Upper lobe of left lung (tissue), 4 donors: ENCODE measurements around the gene UBR2.
"Not testable (repeated sequence)": the region's sequence is repeated elsewhere in the genome, so short reads cannot be mapped to it uniquely, and the experiment has no call there.

Experiments used
- EP300 ChIP-seq, 4 donors: sonication (generic); formaldehyde crosslinking; IDR thresholded peaks; one replicate each; pipeline ENCODE4 v1.5.1; 2017; ENCODE audit warnings: antibody characterized with exemption in 4 of 4, control low read depth in 2 of 4
- POLR2A ChIP-seq, 4 donors: fragments of 450-650 bp; IDR thresholded peaks; one replicate each; pipeline ENCODE4 v1.5.1; 2016 to 2017; ENCODE audit warnings: antibody characterized with exemption in 4 of 4, mild to moderate bottlenecking in 2 of 4
- TF ChIP-seq, protein P1 (sequence below), 6 experiments: fragments of 450-650 bp in 4 of 6; fragments of 200-600 bp in 2 of 6; sonication (generic) in 2 of 6; IDR thresholded peaks; one replicate each; pipeline ENCODE4 v1.5.1; 2016 to 2019; ENCODE audit warnings: antibody characterized with exemption in 6 of 6

DNA sequence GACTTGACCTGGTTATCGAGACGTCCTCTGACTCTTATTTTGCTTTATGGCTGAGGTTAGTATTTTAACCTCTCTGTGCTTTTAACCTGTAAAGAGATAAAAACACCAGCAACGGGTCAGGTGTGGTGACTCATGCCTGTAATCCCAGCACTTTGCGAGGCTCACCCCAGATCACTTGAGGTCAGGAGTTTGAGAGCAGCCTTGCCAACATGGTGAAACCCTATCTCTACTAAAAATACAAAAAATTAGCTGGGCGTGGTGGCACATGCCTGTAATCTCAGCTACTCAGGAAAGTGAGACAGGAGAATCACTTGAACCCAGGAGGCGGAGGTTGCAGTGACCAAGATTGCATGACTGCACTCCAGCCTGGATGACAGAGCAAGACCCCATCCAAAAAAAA is 110.5 kb downstream of the UBR2 start:
- TF ChIP-seq, protein P1, sequence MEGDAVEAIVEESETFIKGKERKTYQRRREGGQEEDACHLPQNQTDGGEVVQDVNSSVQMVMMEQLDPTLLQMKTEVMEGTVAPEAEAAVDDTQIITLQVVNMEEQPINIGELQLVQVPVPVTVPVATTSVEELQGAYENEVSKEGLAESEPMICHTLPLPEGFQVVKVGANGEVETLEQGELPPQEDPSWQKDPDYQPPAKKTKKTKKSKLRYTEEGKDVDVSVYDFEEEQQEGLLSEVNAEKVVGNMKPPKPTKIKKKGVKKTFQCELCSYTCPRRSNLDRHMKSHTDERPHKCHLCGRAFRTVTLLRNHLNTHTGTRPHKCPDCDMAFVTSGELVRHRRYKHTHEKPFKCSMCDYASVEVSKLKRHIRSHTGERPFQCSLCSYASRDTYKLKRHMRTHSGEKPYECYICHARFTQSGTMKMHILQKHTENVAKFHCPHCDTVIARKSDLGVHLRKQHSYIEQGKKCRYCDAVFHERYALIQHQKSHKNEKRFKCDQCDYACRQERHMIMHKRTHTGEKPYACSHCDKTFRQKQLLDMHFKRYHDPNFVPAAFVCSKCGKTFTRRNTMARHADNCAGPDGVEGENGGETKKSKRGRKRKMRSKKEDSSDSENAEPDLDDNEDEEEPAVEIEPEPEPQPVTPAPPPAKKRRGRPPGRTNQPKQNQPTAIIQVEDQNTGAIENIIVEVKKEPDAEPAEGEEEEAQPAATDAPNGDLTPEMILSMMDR (IDR thresholded peaks at IDR 0.05), result not testable (repeated sequence)
- TF ChIP-seq POLR2A, EP300 (IDR thresholded peaks at IDR 0.05): not testable (repeated sequence)
